ENCODE results near the gene ARHGAP18. TPM values are rescaled to one million over a fixed set of nuclear protein-coding genes. Genes with fewer than 3 reads are reported as not detected.

The ARHGAP18 gene
- total and polyA plus RNA-seq, 4 donors = 1.6 to 8.0 (median 3.0) TPM

DNA sequence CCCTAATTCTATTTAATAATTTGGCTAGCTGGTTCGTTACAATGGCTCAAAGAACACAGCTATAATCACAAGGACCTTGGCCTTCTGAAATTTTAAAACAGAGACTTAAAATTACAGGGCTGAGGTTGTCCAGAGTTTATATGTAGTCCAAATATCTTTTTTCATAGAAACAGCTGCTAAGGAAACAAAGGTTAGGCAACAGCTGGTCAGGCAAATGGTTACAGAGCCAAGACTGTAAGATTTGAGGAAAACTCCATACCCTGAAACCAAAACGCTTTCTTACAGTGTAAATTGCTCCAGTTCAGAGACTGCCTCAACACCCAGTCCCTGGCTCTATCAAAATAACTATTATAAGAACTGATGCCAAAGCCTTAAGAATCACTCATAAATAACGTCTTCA, 9.7 kb upstream of the ARHGAP18 start:
- H3K27me3 ChIP-seq (ENCODE audit: control insufficient read depth in 4 of 4, insufficient read depth in 4 of 4, low read length in 3 of 4) = no peaks in the 10 kb centered on the region
- TF ChIP-seq RXRA (IDR thresholded peaks at IDR 0.05) (no peak), HNF4G (IDR thresholded peaks at IDR 0.05) (no peak), YY1 (IDR thresholded peaks at IDR 0.05) (no peak), GABPA (IDR thresholded peaks at IDR 0.05 in 1 of 2, conservative IDR thresholded peaks at IDR 0.05 in 1 of 2) (no peak), NR2F2 (IDR thresholded peaks at IDR 0.05) (no peak), EGR1 (IDR thresholded peaks at IDR 0.05; ENCODE audit: low read depth in 2 of 2) (no peak)
- TF ChIP-seq, protein P1, sequence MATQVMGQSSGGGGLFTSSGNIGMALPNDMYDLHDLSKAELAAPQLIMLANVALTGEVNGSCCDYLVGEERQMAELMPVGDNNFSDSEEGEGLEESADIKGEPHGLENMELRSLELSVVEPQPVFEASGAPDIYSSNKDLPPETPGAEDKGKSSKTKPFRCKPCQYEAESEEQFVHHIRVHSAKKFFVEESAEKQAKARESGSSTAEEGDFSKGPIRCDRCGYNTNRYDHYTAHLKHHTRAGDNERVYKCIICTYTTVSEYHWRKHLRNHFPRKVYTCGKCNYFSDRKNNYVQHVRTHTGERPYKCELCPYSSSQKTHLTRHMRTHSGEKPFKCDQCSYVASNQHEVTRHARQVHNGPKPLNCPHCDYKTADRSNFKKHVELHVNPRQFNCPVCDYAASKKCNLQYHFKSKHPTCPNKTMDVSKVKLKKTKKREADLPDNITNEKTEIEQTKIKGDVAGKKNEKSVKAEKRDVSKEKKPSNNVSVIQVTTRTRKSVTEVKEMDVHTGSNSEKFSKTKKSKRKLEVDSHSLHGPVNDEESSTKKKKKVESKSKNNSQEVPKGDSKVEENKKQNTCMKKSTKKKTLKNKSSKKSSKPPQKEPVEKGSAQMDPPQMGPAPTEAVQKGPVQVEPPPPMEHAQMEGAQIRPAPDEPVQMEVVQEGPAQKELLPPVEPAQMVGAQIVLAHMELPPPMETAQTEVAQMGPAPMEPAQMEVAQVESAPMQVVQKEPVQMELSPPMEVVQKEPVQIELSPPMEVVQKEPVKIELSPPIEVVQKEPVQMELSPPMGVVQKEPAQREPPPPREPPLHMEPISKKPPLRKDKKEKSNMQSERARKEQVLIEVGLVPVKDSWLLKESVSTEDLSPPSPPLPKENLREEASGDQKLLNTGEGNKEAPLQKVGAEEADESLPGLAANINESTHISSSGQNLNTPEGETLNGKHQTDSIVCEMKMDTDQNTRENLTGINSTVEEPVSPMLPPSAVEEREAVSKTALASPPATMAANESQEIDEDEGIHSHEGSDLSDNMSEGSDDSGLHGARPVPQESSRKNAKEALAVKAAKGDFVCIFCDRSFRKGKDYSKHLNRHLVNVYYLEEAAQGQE (IDR thresholded peaks at IDR 0.05) = no peak
- TF ChIP-seq, protein P2, sequence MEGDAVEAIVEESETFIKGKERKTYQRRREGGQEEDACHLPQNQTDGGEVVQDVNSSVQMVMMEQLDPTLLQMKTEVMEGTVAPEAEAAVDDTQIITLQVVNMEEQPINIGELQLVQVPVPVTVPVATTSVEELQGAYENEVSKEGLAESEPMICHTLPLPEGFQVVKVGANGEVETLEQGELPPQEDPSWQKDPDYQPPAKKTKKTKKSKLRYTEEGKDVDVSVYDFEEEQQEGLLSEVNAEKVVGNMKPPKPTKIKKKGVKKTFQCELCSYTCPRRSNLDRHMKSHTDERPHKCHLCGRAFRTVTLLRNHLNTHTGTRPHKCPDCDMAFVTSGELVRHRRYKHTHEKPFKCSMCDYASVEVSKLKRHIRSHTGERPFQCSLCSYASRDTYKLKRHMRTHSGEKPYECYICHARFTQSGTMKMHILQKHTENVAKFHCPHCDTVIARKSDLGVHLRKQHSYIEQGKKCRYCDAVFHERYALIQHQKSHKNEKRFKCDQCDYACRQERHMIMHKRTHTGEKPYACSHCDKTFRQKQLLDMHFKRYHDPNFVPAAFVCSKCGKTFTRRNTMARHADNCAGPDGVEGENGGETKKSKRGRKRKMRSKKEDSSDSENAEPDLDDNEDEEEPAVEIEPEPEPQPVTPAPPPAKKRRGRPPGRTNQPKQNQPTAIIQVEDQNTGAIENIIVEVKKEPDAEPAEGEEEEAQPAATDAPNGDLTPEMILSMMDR (IDR thresholded peaks at IDR 0.05; ENCODE audit: low read depth, low read length, missing input control) = no peak
- H3K4me3 ChIP-seq (ENCODE audit: low read depth in 1 of 3, low read length in 3 of 3) = no peak overlapping the region
- WGBS = 79% methylated on average over 3 of the region's 3 CpGs
- H3K9ac ChIP-seq (ENCODE audit: low read depth in 1 of 2, low read length in 2 of 2) = no peak overlapping the region
- no peak overlapping the region for H3K27ac ChIP-seq (ENCODE audit: low read depth in 1 of 2, low read length in 2 of 2)
- no peaks in the 10 kb centered on the region for H3K9me3 ChIP-seq (ENCODE audit: control insufficient read depth in 4 of 4, low read length in 3 of 4)
- no peaks in the 10 kb centered on the region for H3K4me1 ChIP-seq (ENCODE audit: control insufficient read depth in 4 of 4, insufficient read depth in 4 of 4, low read length in 3 of 4)
- no peaks in the 10 kb centered on the region for H3K36me3 ChIP-seq (ENCODE audit: control insufficient read depth in 4 of 4, insufficient read depth in 3 of 4, low read depth in 1 of 4, low read length in 3 of 4)
- DNase-seq (ENCODE audit: low spot score) = no peak

DNA sequence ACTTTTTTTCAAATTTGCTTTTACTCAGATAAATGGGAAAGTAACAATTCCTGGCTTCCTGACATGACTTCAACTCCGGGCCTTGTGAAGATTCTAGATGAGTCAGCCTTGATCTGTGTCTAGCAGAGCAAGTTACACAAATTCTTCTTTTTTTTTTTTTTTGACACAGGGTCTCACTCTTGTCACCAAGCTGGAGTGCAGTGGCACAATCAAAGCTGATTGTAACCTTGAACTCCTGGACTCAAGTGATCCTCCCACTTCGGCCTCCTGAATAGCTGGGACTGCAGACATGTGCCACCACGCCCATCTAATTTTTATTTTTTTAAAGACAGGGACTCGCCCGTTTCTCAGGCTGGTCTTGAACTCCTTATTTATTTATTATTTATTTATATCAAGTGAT, 7.3 kb upstream of the ARHGAP18 start:
- no peak for DNase-seq (ENCODE audit: low spot score)
- no peaks in the 10 kb centered on the region for H3K9me3 ChIP-seq (ENCODE audit: control insufficient read depth in 4 of 4, low read length in 3 of 4)

More for the DNA sequence above, 7.3 kb upstream of the ARHGAP18 start:
- no peak overlapping the region for H3K4me3 ChIP-seq (ENCODE audit: low read depth in 1 of 3, low read length in 3 of 3)
- H3K36me3 ChIP-seq (ENCODE audit: control insufficient read depth in 4 of 4, insufficient read depth in 3 of 4, low read depth in 1 of 4, low read length in 3 of 4) = no peaks in the 10 kb centered on the region
- no peak overlapping the region for H3K9ac ChIP-seq (ENCODE audit: low read depth in 1 of 2, low read length in 2 of 2)
- TF ChIP-seq, protein P3, sequence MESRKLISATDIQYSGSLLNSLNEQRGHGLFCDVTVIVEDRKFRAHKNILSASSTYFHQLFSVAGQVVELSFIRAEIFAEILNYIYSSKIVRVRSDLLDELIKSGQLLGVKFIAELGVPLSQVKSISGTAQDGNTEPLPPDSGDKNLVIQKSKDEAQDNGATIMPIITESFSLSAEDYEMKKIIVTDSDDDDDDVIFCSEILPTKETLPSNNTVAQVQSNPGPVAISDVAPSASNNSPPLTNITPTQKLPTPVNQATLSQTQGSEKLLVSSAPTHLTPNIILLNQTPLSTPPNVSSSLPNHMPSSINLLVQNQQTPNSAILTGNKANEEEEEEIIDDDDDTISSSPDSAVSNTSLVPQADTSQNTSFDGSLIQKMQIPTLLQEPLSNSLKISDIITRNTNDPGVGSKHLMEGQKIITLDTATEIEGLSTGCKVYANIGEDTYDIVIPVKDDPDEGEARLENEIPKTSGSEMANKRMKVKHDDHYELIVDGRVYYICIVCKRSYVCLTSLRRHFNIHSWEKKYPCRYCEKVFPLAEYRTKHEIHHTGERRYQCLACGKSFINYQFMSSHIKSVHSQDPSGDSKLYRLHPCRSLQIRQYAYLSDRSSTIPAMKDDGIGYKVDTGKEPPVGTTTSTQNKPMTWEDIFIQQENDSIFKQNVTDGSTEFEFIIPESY (IDR thresholded peaks at IDR 0.05) = no peak
- TF ChIP-seq HNF4A (conservative IDR thresholded peaks at IDR 0.05) (peak in 1 of 2 donors; percentile 11), NR2F2 (IDR thresholded peaks at IDR 0.05) (no peak), FOXA2 (IDR thresholded peaks at IDR 0.05) (no peak)
- H3K27ac ChIP-seq (ENCODE audit: low read depth in 1 of 2, low read length in 2 of 2) = no peak overlapping the region
- H3K4me1 ChIP-seq (ENCODE audit: control insufficient read depth in 4 of 4, insufficient read depth in 4 of 4, low read length in 3 of 4) = no peaks in the 10 kb centered on the region
- no peaks in the 10 kb centered on the region for H3K27me3 ChIP-seq (ENCODE audit: control insufficient read depth in 4 of 4, insufficient read depth in 4 of 4, low read length in 3 of 4)
- 74% methylated on average over 5 of the region's 5 CpGs for WGBS

Measured in liver (tissue), 9 donors.